Upper lobe of right lung (tissue), 1 donor: ENCODE data around the gene BICD1. TPM values are rescaled to one million over a fixed set of nuclear protein-coding genes. Genes with fewer than 3 reads are reported as not detected.

Source experiments
- ATAC-seq: fragments of 200-7000 bp; cut with Tn5 transposase; one replicate; pipeline ENCODE4 v1.9.1; 2020; ENCODE audit warnings: mild to moderate bottlenecking, moderate library complexity
- DNase-seq: peaks from one replicate; pipeline ENCODE4 v3.0.0-alpha.2; 2020
- H3K27ac ChIP-seq: fragments of 200-600 bp; one replicate; pipeline ENCODE4 v1.8.0; 2022
- H3K27me3 ChIP-seq: fragments of 200-600 bp; one replicate; pipeline ENCODE4 v1.8.0; 2022; ENCODE audit warnings: mild to moderate bottlenecking
- H3K36me3 ChIP-seq: fragments of 200-600 bp; one replicate; pipeline ENCODE4 v1.8.0; 2022
- H3K4me1 ChIP-seq: fragments of 200-600 bp; one replicate; pipeline ENCODE4 v1.8.0; 2022
- H3K4me3 ChIP-seq: fragments of 200-600 bp; one replicate; pipeline ENCODE4 v1.8.0; 2022; ENCODE audit warnings: mild to moderate bottlenecking
- H3K9me3 ChIP-seq: fragments of 200-600 bp; one replicate; pipeline ENCODE4 v1.8.0; 2022
- CTCF ChIP-seq: fragments of 200-600 bp; IDR thresholded peaks from one replicate; pipeline ENCODE4 v1.8.0; 2022; ENCODE audit warnings: antibody characterized with exemption
- intact Hi-C: fragments of 100-400 bp; cut with DNase I; formaldehyde crosslinking; loops from one replicate; pipeline ENCODE4 v1.11.0; 2022
- long read RNA-seq: library from polyadenylated mRNA; unstranded; transcript quantifications from one replicate; pipeline ENCODE4 v2.0.0, GENCODE V29; 2021
- total RNA-seq: library from RNA; stranded (reverse); fragmentation: NEBNext Ultra II Directional; extraction: Animal tissue kit (Norgen Biotek cat#: 25700); gene quantifications from one replicate; pipeline ENCODE4 v1.2.1, GENCODE V29; 2021
- donor health status: DM: no; HTN: yes; CAD: no; lungs with severe emphysema.

BICD1 gene
- total RNA-seq, result 18.0 TPM
- long read RNA-seq, full-length matches to known transcripts, result 1 of 12 reads
- long read RNA-seq, partial matches to known transcripts, result 5 of 12 reads
- long read RNA-seq, other reads (novel, unspliced or antisense), result 6 of 12 reads

- H3K27ac ChIP-seq, result peak within 1 kb of the TSS; percentile 75
- TF ChIP-seq CTCF, result peak; percentile 28
- DNase-seq (peak; percentile 90), ATAC-seq (peak; percentile 97)
- H3K4me3 ChIP-seq, result peak within 1 kb of the TSS; percentile 90
- peaks cover 7% of the 10 kb centered on the region for H3K4me1 ChIP-seq
- intact Hi-C loops, result no loop called here
- H3K27me3 ChIP-seq, result no peaks in the 10 kb centered on the region
- H3K36me3 ChIP-seq, result no peaks in the 10 kb centered on the region
- no peaks in the 10 kb centered on the region for H3K9me3 ChIP-seq
Observed at GRCh38 chr12:32106517-32107358, at the start of gene BICD1. TSS of gene BICD1 (plus strand) at chr12:32106847. CDS start at chr12:32107332, 485 bp downstream.

- intact Hi-C loops, result no loop called here
- TF ChIP-seq CTCF, result no peak
- H3K4me3 ChIP-seq, result no peak overlapping the region
Observed at GRCh38 chr12:32061033-32061432, 45.6 kb upstream of the BICD1 start.

GRCh38 chr12:32062881-32063280 is 43.8 kb upstream of the BICD1 start:
- ATAC-seq (no peak), DNase-seq (no peak)
- no peak overlapping the region for H3K27ac ChIP-seq
- H3K27me3 ChIP-seq, result no peaks in the 10 kb centered on the region
- H3K4me1 ChIP-seq, result peaks cover 4% of the 10 kb centered on the region
- H3K36me3 ChIP-seq, result no peaks in the 10 kb centered on the region
- TF ChIP-seq CTCF, result no peak
- intact Hi-C loops, result no loop called here
- no peak overlapping the region for H3K4me3 ChIP-seq
- no peaks in the 10 kb centered on the region for H3K9me3 ChIP-seq

More at GRCh38 chr12:32061033-32061432, 45.6 kb upstream of the BICD1 start:
- peaks cover 4% of the 10 kb centered on the region for H3K4me1 ChIP-seq
- DNase-seq, result no peak
- no peaks in the 10 kb centered on the region for H3K36me3 ChIP-seq
- no peak for ATAC-seq
- H3K27ac ChIP-seq, result no peak overlapping the region
- no peaks in the 10 kb centered on the region for H3K27me3 ChIP-seq
- no peaks in the 10 kb centered on the region for H3K9me3 ChIP-seq

GRCh38 chr12:32063796-32064195 is 42.9 kb upstream of the BICD1 start:
- intact Hi-C loops, result no loop called here
- H3K27ac ChIP-seq, result no peak overlapping the region
- ATAC-seq (no peak), DNase-seq (no peak)
- no peak overlapping the region for H3K4me3 ChIP-seq
- no peaks in the 10 kb centered on the region for H3K9me3 ChIP-seq
- TF ChIP-seq CTCF, result no peak
- peaks cover 4% of the 10 kb centered on the region for H3K4me1 ChIP-seq
- no peaks in the 10 kb centered on the region for H3K36me3 ChIP-seq
- no peaks in the 10 kb centered on the region for H3K27me3 ChIP-seq

- Histone ChIP-seq H3K27ac (no peak overlapping the region), H3K9me3 (no peaks in the 10 kb centered on the region), H3K4me1 (no peaks in the 10 kb centered on the region), H3K36me3 (no peaks in the 10 kb centered on the region), H3K4me3 (no peak overlapping the region), H3K27me3 (no peaks in the 10 kb centered on the region)
- ATAC-seq (no peak), DNase-seq (no peak)
- no peak for TF ChIP-seq CTCF
- intact Hi-C loops, result no loop called here
Observed at GRCh38 chr12:32066206-32066605, 40.4 kb upstream of the BICD1 start.
